ENCODE data around the gene FBXL17. TPM values are rescaled to one million over a fixed set of nuclear protein-coding genes. Genes with fewer than 3 reads are reported as not detected.

Gene FBXL17
- total and polyA plus RNA-seq, 2 donors (not counting 1 experiment from before 2014, with no cell fraction given), result 7.3 to 40.3 TPM

GRCh38 chr5:107861565-107861964, 520.3 kb downstream of the FBXL17 start:
- H3K27me3 ChIP-seq (replicated peaks in 1 of 4; ENCODE audit: control extremely low read depth in 1 of 4, control insufficient read depth in 3 of 4, insufficient read depth in 4 of 4, low read length in 3 of 4), result no peaks in the 10 kb centered on the region
- no peaks in the 10 kb centered on the region for H3K4me1 ChIP-seq (ENCODE audit: control insufficient read depth in 2 of 2, insufficient read depth in 2 of 2, low read length in 2 of 2)
- H3K9me3 Mint-ChIP-seq (ENCODE audit: insufficient read depth), result no peaks in the 10 kb centered on the region
- no peak for TF ChIP-seq EZH2 (IDR thresholded peaks at IDR 0.05; ENCODE audit: borderline replicate concordance, insufficient read depth, low read depth, low read length, poor library complexity, severe bottlenecking)
- TF ChIP-seq, protein P1, sequence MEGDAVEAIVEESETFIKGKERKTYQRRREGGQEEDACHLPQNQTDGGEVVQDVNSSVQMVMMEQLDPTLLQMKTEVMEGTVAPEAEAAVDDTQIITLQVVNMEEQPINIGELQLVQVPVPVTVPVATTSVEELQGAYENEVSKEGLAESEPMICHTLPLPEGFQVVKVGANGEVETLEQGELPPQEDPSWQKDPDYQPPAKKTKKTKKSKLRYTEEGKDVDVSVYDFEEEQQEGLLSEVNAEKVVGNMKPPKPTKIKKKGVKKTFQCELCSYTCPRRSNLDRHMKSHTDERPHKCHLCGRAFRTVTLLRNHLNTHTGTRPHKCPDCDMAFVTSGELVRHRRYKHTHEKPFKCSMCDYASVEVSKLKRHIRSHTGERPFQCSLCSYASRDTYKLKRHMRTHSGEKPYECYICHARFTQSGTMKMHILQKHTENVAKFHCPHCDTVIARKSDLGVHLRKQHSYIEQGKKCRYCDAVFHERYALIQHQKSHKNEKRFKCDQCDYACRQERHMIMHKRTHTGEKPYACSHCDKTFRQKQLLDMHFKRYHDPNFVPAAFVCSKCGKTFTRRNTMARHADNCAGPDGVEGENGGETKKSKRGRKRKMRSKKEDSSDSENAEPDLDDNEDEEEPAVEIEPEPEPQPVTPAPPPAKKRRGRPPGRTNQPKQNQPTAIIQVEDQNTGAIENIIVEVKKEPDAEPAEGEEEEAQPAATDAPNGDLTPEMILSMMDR (IDR thresholded peaks at IDR 0.05), result no peak
- no peak overlapping the region for H3K9ac ChIP-seq (ENCODE audit: low read length)
- no peaks in the 10 kb centered on the region for H3K9me3 ChIP-seq (ENCODE audit: control extremely low read depth in 1 of 3, control insufficient read depth in 2 of 3, insufficient read depth in 1 of 3, low read length in 2 of 3)
- 98% methylated on average over 11 of the region's 12 CpGs for WGBS (ENCODE audit: insufficient coverage)
- ChIA-PET CTCF (no interaction called here), POLR2A (no interaction called here)
- no peak overlapping the region for H3K27ac Mint-ChIP-seq
- no peak overlapping the region for H3K4me3 Mint-ChIP-seq
- no peaks in the 10 kb centered on the region for H3K79me2 ChIP-seq (ENCODE audit: control insufficient read depth, insufficient read depth, low read length)
- no peaks in the 10 kb centered on the region for H4K20me1 ChIP-seq (ENCODE audit: control insufficient read depth, insufficient read depth, low read length, poor library complexity, severe bottlenecking)
- intact Hi-C loops (cut with micrococcal nuclease), result no loop called here
- ATAC-seq (ENCODE audit: low read depth) (no peak), DNase-seq (no peak)
- H3K4me3 ChIP-seq (ENCODE audit: control extremely low read depth in 1 of 5, extremely low read depth in 1 of 5, insufficient read depth in 1 of 5, low read depth in 2 of 5, low read length in 4 of 5), result no peak overlapping the region
- no peak overlapping the region for H3K4me2 ChIP-seq (replicated peaks; ENCODE audit: low read depth, low read length, poor library complexity, severe bottlenecking)
- no peaks in the 10 kb centered on the region for H3K4me1 Mint-ChIP-seq
- H3K27ac ChIP-seq (ENCODE audit: low read length in 2 of 2), result no peak overlapping the region
- no peaks in the 10 kb centered on the region for H3K27me3 Mint-ChIP-seq
- peaks cover 0 to 5% of the 10 kb centered on the region in 2 experiments for H3K36me3 ChIP-seq (replicated peaks in 1 of 2; ENCODE audit: control extremely low read depth in 1 of 2, control insufficient read depth in 1 of 2, extremely low read depth in 1 of 2, insufficient read depth in 2 of 2, low read length in 1 of 2)
- no peak overlapping the region for H2AFZ ChIP-seq (ENCODE audit: insufficient read depth, low read depth, low read length, poor library complexity, severe bottlenecking)

- Histone ChIP-seq H3K4me2 (replicated peaks; ENCODE audit: low read depth, low read length, poor library complexity, severe bottlenecking) (no peak overlapping the region), H3K36me3 (replicated peaks in 1 of 2; ENCODE audit: control extremely low read depth in 1 of 2, control insufficient read depth in 1 of 2, extremely low read depth in 1 of 2, insufficient read depth in 2 of 2, low read length in 1 of 2) (peaks cover 0 to 5% of the 10 kb centered on the region in 2 experiments), H3K27ac (ENCODE audit: low read length in 2 of 2) (no peak overlapping the region), H3K9me3 (ENCODE audit: control extremely low read depth in 1 of 3, control insufficient read depth in 2 of 3, insufficient read depth in 1 of 3, low read length in 2 of 3) (no peaks in the 10 kb centered on the region), H2AFZ (ENCODE audit: insufficient read depth, low read depth, low read length, poor library complexity, severe bottlenecking) (no peak overlapping the region), H3K4me1 (ENCODE audit: control insufficient read depth in 2 of 2, insufficient read depth in 2 of 2, low read length in 2 of 2) (no peaks in the 10 kb centered on the region), H3K79me2 (ENCODE audit: control insufficient read depth, insufficient read depth, low read length) (no peaks in the 10 kb centered on the region), H3K27me3 (replicated peaks in 1 of 4; ENCODE audit: control extremely low read depth in 1 of 4, control insufficient read depth in 3 of 4, insufficient read depth in 4 of 4, low read length in 3 of 4) (no peaks in the 10 kb centered on the region), H4K20me1 (ENCODE audit: control insufficient read depth, insufficient read depth, low read length, poor library complexity, severe bottlenecking) (no peaks in the 10 kb centered on the region), H3K9ac (ENCODE audit: low read length) (no peak overlapping the region), H3K4me3 (ENCODE audit: control extremely low read depth in 1 of 5, extremely low read depth in 1 of 5, insufficient read depth in 1 of 5, low read depth in 2 of 5, low read length in 4 of 5) (no peak overlapping the region)
- Mint-ChIP-seq H3K27ac (no peak overlapping the region), H3K4me3 (no peak overlapping the region), H3K27me3 (no peaks in the 10 kb centered on the region), H3K9me3 (ENCODE audit: insufficient read depth) (no peaks in the 10 kb centered on the region), H3K4me1 (no peaks in the 10 kb centered on the region)
- intact Hi-C loops (cut with micrococcal nuclease), result no loop called here
- no CpG with 5 or more reads among the region's 1 CpG for WGBS (ENCODE audit: insufficient coverage)
- ATAC-seq (ENCODE audit: low read depth), result no peak
- ChIA-PET POLR2A (no interaction called here), CTCF (no interaction called here)
- no peak for TF ChIP-seq EZH2 (IDR thresholded peaks at IDR 0.05; ENCODE audit: borderline replicate concordance, insufficient read depth, low read depth, low read length, poor library complexity, severe bottlenecking)
- TF ChIP-seq, protein P1 (IDR thresholded peaks at IDR 0.05), result no peak
- DNase-seq, result no peak
These were observed 521.9 kb downstream of the FBXL17 start for GRCh38 chr5:107860044-107860443.
